HEK293T (cell line): ENCODE results near the gene ACP6.

Experiments used
- CTCF ChIA-PET: fragments of 350-600 bp; formaldehyde crosslinking; extraction: SDS; loops from one replicate; lab custom pipeline; 2021; ENCODE audit warnings: antibody characterized with exemption, inconsistent platforms; lab: Yijun Ruan, JAX
- POLR2A ChIA-PET: fragments of 350-600 bp; formaldehyde crosslinking; extraction: SDS; loops from one replicate; lab custom pipeline; 2020; ENCODE audit warnings: antibody characterized with exemption, inconsistent platforms; lab: Yijun Ruan, JAX
- DNase-seq: peaks from one replicate; pipeline ENCODE4 v3.0.0; 2012; ENCODE audit warnings: mixed read lengths; ENCODE audit errors: extremely low spot score
- ARNT ChIP-seq: fragments of 450-650 bp; IDR thresholded peaks from 2 replicates; pipeline ENCODE4 v1.6.1; 2017; ENCODE audit warnings: mild to moderate bottlenecking
- BHLHE40 ChIP-seq: fragments of 450-650 bp; IDR thresholded peaks from 2 replicates; pipeline ENCODE4 v1.6.1; 2016; ENCODE audit warnings: mild to moderate bottlenecking, moderate library complexity, borderline replicate concordance
- CTBP1 ChIP-seq: fragments of 450-650 bp; IDR thresholded peaks from 2 replicates; pipeline ENCODE4 v1.6.1; 2016; ENCODE audit warnings: borderline replicate concordance
- ELF4 ChIP-seq: fragments of 450-650 bp; IDR thresholded peaks from 2 replicates; pipeline ENCODE4 v1.6.1; 2017; ENCODE audit warnings: antibody characterized with exemption
- FOXA1 ChIP-seq: fragments of 450-650 bp; IDR thresholded peaks from 2 replicates; pipeline ENCODE4 v1.6.1; 2016; ENCODE audit warnings: mild to moderate bottlenecking
- FOXK2 ChIP-seq: fragments of 450-650 bp; IDR thresholded peaks from 2 replicates; pipeline ENCODE4 v1.6.1; 2016; ENCODE audit warnings: mild to moderate bottlenecking
- FOXM1 ChIP-seq: fragments of 450-650 bp; IDR thresholded peaks from 2 replicates; pipeline ENCODE4 v1.6.1; 2017; ENCODE audit warnings: mild to moderate bottlenecking, borderline replicate concordance
- HDGF ChIP-seq: fragments of 450-650 bp; IDR thresholded peaks from 2 replicates; pipeline ENCODE4 v1.6.1; 2017; ENCODE audit warnings: antibody characterized with exemption, borderline replicate concordance
- L3MBTL2 ChIP-seq: fragments of 450-650 bp; conservative IDR thresholded peaks from 2 replicates; pipeline ENCODE4 v1.6.1; 2016; ENCODE audit warnings: mild to moderate bottlenecking
- LEF1 ChIP-seq: fragments of 450-650 bp; IDR thresholded peaks from 2 replicates; pipeline ENCODE4 v1.6.1; 2017; ENCODE audit warnings: mild to moderate bottlenecking, borderline replicate concordance
- NFRKB ChIP-seq: fragments of 450-650 bp; IDR thresholded peaks from 2 replicates; pipeline ENCODE4 v1.6.1; 2016; ENCODE audit warnings: mild to moderate bottlenecking, moderate library complexity
- PKNOX1 ChIP-seq: fragments of 450-650 bp; IDR thresholded peaks from 2 replicates; pipeline ENCODE4 v1.6.1; 2016
- SP1 ChIP-seq: fragments of 450-650 bp; IDR thresholded peaks from 2 replicates; pipeline ENCODE4 v1.6.1; 2017
- SUZ12 ChIP-seq: fragments of 450-650 bp; IDR thresholded peaks from 2 replicates; pipeline ENCODE4 v1.6.1; 2016; ENCODE audit warnings: mild to moderate bottlenecking
- TARDBP ChIP-seq: fragments of 450-650 bp; IDR thresholded peaks from 2 replicates; pipeline ENCODE4 v1.6.1; 2016
- ZNF384 ChIP-seq: fragments of 450-650 bp; IDR thresholded peaks from 2 replicates; pipeline ENCODE4 v1.6.1; 2016

The ACP6 gene

GRCh38 chr1:147670319-147671001, at the start of gene ACP6:
TSS of gene ACP6 (minus strand) at chr1:147670524. CDS start at chr1:147670048, 476 bp downstream.
- CTCF ChIA-PET, result interaction anchor here (1.0 to 1.2 kb wide), 2 partner anchors 41 to 222 kb away, joined by 3 to 4 read pairs; no protein-coding TSS in a partner anchor
- peak; percentile 95 for DNase-seq
- TF ChIP-seq SUZ12 (peak; percentile 79), L3MBTL2 (0 out of 2 replicates have a peak, but pooled peaks have one; percentile 29), NFRKB (no peak), FOXK2 (no peak), BHLHE40 (no peak), CTBP1 (no peak)
- POLR2A ChIA-PET, result interaction anchor here (0.6 to 1.5 kb wide), 27 partner anchors 9 to 593 kb away, joined by 3 to 11 read pairs (median 4); partner anchors contain the start of gene BCL9

- POLR2A ChIA-PET, result interaction anchor here (1.5 kb wide), 1 partner anchor 49 kb away, joined by 6 read pairs; the partner anchor contains the start of gene ACP6
- CTCF ChIA-PET, result no interaction called here
- no peak for DNase-seq
- no peak for TF ChIP-seq SP1
- TF ChIP-seq FOXK2, result no peak
- no peak for TF ChIP-seq ARNT
- no peak for TF ChIP-seq LEF1
These were observed 49.4 kb upstream of the ACP6 start for GRCh38 chr1:147719711-147720225.

GRCh38 chr1:147719029-147719698, 48.8 kb upstream of the ACP6 start:
- ChIA-PET CTCF (interaction anchor here (0.7 kb wide), 1 partner anchor 176 kb away, joined by 3 read pairs; no protein-coding TSS in a partner anchor), POLR2A (interaction anchor here (1.5 kb wide), 1 partner anchor 49 kb away, joined by 6 read pairs; the partner anchor contains the start of gene ACP6)
- DNase-seq, result no peak
- TF ChIP-seq ARNT, result no peak
- TF ChIP-seq TARDBP, result no peak
- TF ChIP-seq SUZ12, result no peak
- TF ChIP-seq CTBP1, result no peak
- no peak for TF ChIP-seq ZNF384
- TF ChIP-seq FOXA1, result no peak

GRCh38 chr1:147717706-147718097, 47.4 kb upstream of the ACP6 start:
- ChIA-PET POLR2A (interaction anchor here (1.0 kb wide), 1 partner anchor 47 kb away, joined by 4 read pairs; the partner anchor contains the start of gene ACP6), CTCF (no interaction called here)
- DNase-seq, result no peak
- TF ChIP-seq L3MBTL2 (no peak), FOXK2 (no peak), BHLHE40 (no peak), HDGF (no peak), FOXA1 (no peak), NFRKB (no peak), LEF1 (no peak), PKNOX1 (no peak), FOXM1 (no peak)

- ChIA-PET CTCF (no interaction called here), POLR2A (interaction anchor here (1.0 kb wide), 1 partner anchor 47 kb away, joined by 4 read pairs; the partner anchor contains the start of gene ACP6)
- TF ChIP-seq LEF1 (no peak), ARNT (no peak), CTBP1 (no peak), NFRKB (no peak), L3MBTL2 (no peak), BHLHE40 (no peak), SUZ12 (no peak), PKNOX1 (no peak), FOXA1 (no peak), SP1 (no peak)
- DNase-seq, result no peak
These were observed 46.9 kb upstream of the ACP6 start for GRCh38 chr1:147717051-147717705.

- CTCF ChIA-PET, result interaction anchor here (0.7 kb wide), 1 partner anchor 649 kb away, joined by 3 read pairs; no protein-coding TSS in a partner anchor
- TF ChIP-seq SP1 (no peak), FOXM1 (no peak), ARNT (no peak), L3MBTL2 (no peak), BHLHE40 (no peak), LEF1 (no peak), FOXA1 (no peak), CTBP1 (no peak), PKNOX1 (no peak), HDGF (no peak), FOXK2 (no peak), ELF4 (no peak), SUZ12 (no peak), ZNF384 (no peak), TARDBP (no peak)
- POLR2A ChIA-PET, result no interaction called here
- DNase-seq, result no peak
These were observed 42.3 kb upstream of the ACP6 start for GRCh38 chr1:147712605-147713004.
